ENCODE results near the gene UCP1.
A peak's percentile ranks its signal among the peaks of the same experiment; 100 is the strongest.

The UCP1 gene

GRCh38 chr4:140568507-140569306 is at the start of gene UCP1:
Gene UCP1, minus strand, starts transcription at chr4:140568961. Its CDS starts 232 bp downstream, at chr4:140568729.
- no peak for DNase-seq

GRCh38 chr4:140617499-140618248 is 48.9 kb upstream of the UCP1 start:
- no peak for DNase-seq

- no peak for DNase-seq
Observed at GRCh38 chr4:140615451-140615850, 46.7 kb upstream of the UCP1 start.

- no peak for DNase-seq
Observed at GRCh38 chr4:140612357-140612756, 43.6 kb upstream of the UCP1 start.

- DNase-seq, result no peak
Observed at GRCh38 chr4:140611854-140612253, 43.1 kb upstream of the UCP1 start.

GRCh38 chr4:140609548-140610425 is 41.0 kb upstream of the UCP1 start:
- peak in 1 of 2 donors; percentile 43 for DNase-seq

- DNase-seq, result no peak
Observed at GRCh38 chr4:140607852-140608251, 39.1 kb upstream of the UCP1 start.

- no peak for DNase-seq
Observed at GRCh38 chr4:140604544-140604943, 35.8 kb upstream of the UCP1 start.

- DNase-seq, result no peak
Observed at GRCh38 chr4:140603286-140603685, 34.5 kb upstream of the UCP1 start.

GRCh38 chr4:140602714-140603113 is 34.0 kb upstream of the UCP1 start:
- DNase-seq, result no peak

- DNase-seq, result no peak
Observed at GRCh38 chr4:140600408-140600807, 31.6 kb upstream of the UCP1 start.

- no peak for DNase-seq
Observed at GRCh38 chr4:140595065-140595464, 26.3 kb upstream of the UCP1 start.

GRCh38 chr4:140584439-140584838 is 15.7 kb upstream of the UCP1 start:
- no peak for DNase-seq

- no peak for DNase-seq
Observed at GRCh38 chr4:140581078-140581477, 12.3 kb upstream of the UCP1 start.

- DNase-seq, result no peak
Observed at GRCh38 chr4:140579278-140579677, 10.5 kb upstream of the UCP1 start.

- DNase-seq, result no peak
Observed at GRCh38 chr4:140575489-140575888, 6.7 kb upstream of the UCP1 start.

GRCh38 chr4:140571620-140572019 is 2.9 kb upstream of the UCP1 start:
- DNase-seq, result no peak

- DNase-seq, result no peak
Observed at GRCh38 chr4:140569307-140569638, 512 bp upstream of the UCP1 start.

GRCh38 chr4:140559696-140560095 is 9.1 kb downstream of the UCP1 start:
- no peak for DNase-seq

- no peak for DNase-seq
Observed at GRCh38 chr4:140557831-140558435, 10.8 kb downstream of the UCP1 start.

GRCh38 chr4:140556372-140557085 is 12.2 kb downstream of the UCP1 start:
- peak in 1 of 2 donors; percentile 36 for DNase-seq

- DNase-seq, result no peak
Observed at GRCh38 chr4:140533951-140534480, 34.7 kb downstream of the UCP1 start.

Measured in CD4-positive, alpha-beta T cell treated with Interleukin-4 for 1 hour (primary cell).